Astrocyte (in vitro differentiated cells and primary cell): ENCODE data around the gene DUS2.

ENCODE experiments used
- EZH2 ChIP-seq: IDR thresholded peaks from 2 replicates; pipeline ENCODE4 v1.6.1; 2012; ENCODE audit warnings: mild to moderate bottlenecking, low read length, inconsistent platforms; ENCODE audit not compliant: insufficient read depth
- TF ChIP-seq, protein P1 (sequence below): IDR thresholded peaks from 2 replicates; pipeline ENCODE4 v1.5.1; 2011; ENCODE audit warnings: low read depth, mild to moderate bottlenecking, inconsistent platforms, low read length, moderate library complexity; ENCODE audit not compliant: insufficient read depth

GRCh38 chr16:68082629-68083238, 59.6 kb downstream of the DUS2 start:
- TF ChIP-seq, protein P1, sequence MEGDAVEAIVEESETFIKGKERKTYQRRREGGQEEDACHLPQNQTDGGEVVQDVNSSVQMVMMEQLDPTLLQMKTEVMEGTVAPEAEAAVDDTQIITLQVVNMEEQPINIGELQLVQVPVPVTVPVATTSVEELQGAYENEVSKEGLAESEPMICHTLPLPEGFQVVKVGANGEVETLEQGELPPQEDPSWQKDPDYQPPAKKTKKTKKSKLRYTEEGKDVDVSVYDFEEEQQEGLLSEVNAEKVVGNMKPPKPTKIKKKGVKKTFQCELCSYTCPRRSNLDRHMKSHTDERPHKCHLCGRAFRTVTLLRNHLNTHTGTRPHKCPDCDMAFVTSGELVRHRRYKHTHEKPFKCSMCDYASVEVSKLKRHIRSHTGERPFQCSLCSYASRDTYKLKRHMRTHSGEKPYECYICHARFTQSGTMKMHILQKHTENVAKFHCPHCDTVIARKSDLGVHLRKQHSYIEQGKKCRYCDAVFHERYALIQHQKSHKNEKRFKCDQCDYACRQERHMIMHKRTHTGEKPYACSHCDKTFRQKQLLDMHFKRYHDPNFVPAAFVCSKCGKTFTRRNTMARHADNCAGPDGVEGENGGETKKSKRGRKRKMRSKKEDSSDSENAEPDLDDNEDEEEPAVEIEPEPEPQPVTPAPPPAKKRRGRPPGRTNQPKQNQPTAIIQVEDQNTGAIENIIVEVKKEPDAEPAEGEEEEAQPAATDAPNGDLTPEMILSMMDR, result no peak
- no peak for TF ChIP-seq EZH2
